Suprapubic skin (tissue), 4 donors: Measurements from ENCODE around the gene ASCC2. TPM values are rescaled to one million over a fixed set of nuclear protein-coding genes. Genes with fewer than 3 reads are reported as not detected.
"Not testable (repeated sequence)": the region's sequence is repeated elsewhere in the genome, so short reads cannot be mapped to it uniquely, and the experiment has no call there.

Source experiments
- DNase-seq, 2 donors: peaks; one replicate each; pipeline ENCODE4 v3.0.0-alpha.2; 2019; ENCODE audit warnings: low spot score in 2 of 2
- H3K27ac ChIP-seq: fragments of 200-600 bp; sonication (generic); one replicate; pipeline ENCODE4 v1.5.1; 2019
- H3K27me3 ChIP-seq: fragments of 200-600 bp; sonication (generic); one replicate; pipeline ENCODE4 v1.5.1; 2019
- H3K36me3 ChIP-seq: fragments of 200-600 bp; sonication (generic); one replicate; pipeline ENCODE4 v1.5.1; 2019
- H3K4me1 ChIP-seq: fragments of 200-600 bp; sonication (generic); one replicate; pipeline ENCODE4 v1.5.1; 2019
- H3K4me3 ChIP-seq: fragments of 200-600 bp; sonication (generic); one replicate; pipeline ENCODE4 v1.5.1; 2019; ENCODE audit warnings: mild to moderate bottlenecking
- H3K9me3 ChIP-seq: fragments of 200-600 bp; sonication (generic); one replicate; pipeline ENCODE4 v1.5.1; 2019
- CTCF ChIP-seq, 2 donors: fragments of 200-600 bp in 1 of 2; fragments of 450-650 bp in 1 of 2; sonication (generic) in 1 of 2; IDR thresholded peaks; one replicate each; pipeline ENCODE4 v1.5.1; 2016 to 2019; ENCODE audit warnings: antibody characterized with exemption in 2 of 2, mild to moderate bottlenecking in 1 of 2, moderate library complexity in 1 of 2
- EP300 ChIP-seq: sonication (generic); formaldehyde crosslinking; IDR thresholded peaks from one replicate; pipeline ENCODE4 v1.6.1; 2017; ENCODE audit warnings: antibody characterized with exemption
- POLR2A ChIP-seq, 2 donors: fragments of 450-650 bp; IDR thresholded peaks; one replicate each; pipeline ENCODE4 v1.6.1; 2017; ENCODE audit warnings: antibody characterized with exemption in 2 of 2, mild to moderate bottlenecking in 2 of 2, moderate library complexity in 2 of 2
- POLR2AphosphoS5 ChIP-seq, 3 donors: sonication (generic); formaldehyde crosslinking; IDR thresholded peaks; one replicate each; pipeline ENCODE4 v1.6.1; 2017; ENCODE audit warnings: antibody characterized with exemption in 3 of 3
- WGBS: methylation state at CpG from one replicate; pipeline ENCODE4 v1.1.5; 2018; 5-methylcytosine and 5-hydroxymethylcytosine counted together
- total RNA-seq, 4 donors: library from RNA; depleted of rRNA; stranded (reverse); fragments of >200 nt; gene quantifications; one replicate each; pipeline ENCODE4 v1.1.0, GENCODE V29; 2016

Gene ASCC2
- total RNA-seq, 4 donors from 2014 or later = 35.6 to 57.3 (median 43.2) TPM

- TF ChIP-seq EP300 = no peak
- no peak for TF ChIP-seq CTCF (IDR thresholded peaks at IDR 0.05)
- TF ChIP-seq POLR2A (IDR thresholded peaks at IDR 0.05) = no peak
- 94% methylated on average over 6 of the region's 9 CpGs for WGBS
- Histone ChIP-seq H3K27ac (no peak overlapping the region), H3K4me3 (no peak overlapping the region), H3K36me3 (no peaks in the 10 kb centered on the region), H3K27me3 (no peaks in the 10 kb centered on the region), H3K9me3 (no peaks in the 10 kb centered on the region), H3K4me1 (no peaks in the 10 kb centered on the region)
- no peak for DNase-seq
Observed at GRCh38 chr22:29755889-29756288, 82.2 kb downstream of the ASCC2 start.

- not testable (repeated sequence) for H3K27me3 ChIP-seq, H3K4me1 ChIP-seq, H3K4me3 ChIP-seq, H3K27ac ChIP-seq, H3K36me3 ChIP-seq, H3K9me3 ChIP-seq, DNase-seq
- WGBS = 88% methylated on average over 11 of the region's 11 CpGs
Observed at GRCh38 chr22:29754658-29755395, 83.2 kb downstream of the ASCC2 start.

- H3K27me3 ChIP-seq = no peaks in the 10 kb centered on the region
- TF ChIP-seq EP300 (no peak), POLR2A (IDR thresholded peaks at IDR 0.05) (no peak), CTCF (IDR thresholded peaks at IDR 0.05) (no peak)
- DNase-seq = no peak
- no peak overlapping the region for H3K4me3 ChIP-seq
- no peaks in the 10 kb centered on the region for H3K4me1 ChIP-seq
- H3K27ac ChIP-seq = no peak overlapping the region
- WGBS = 68% methylated on average over 5 of the region's 16 CpGs
- H3K36me3 ChIP-seq = no peaks in the 10 kb centered on the region
- H3K9me3 ChIP-seq = no peaks in the 10 kb centered on the region
Observed at GRCh38 chr22:29753808-29754657, 84.0 kb downstream of the ASCC2 start.

GRCh38 chr22:29751669-29752068 is 86.4 kb downstream of the ASCC2 start:
- Histone ChIP-seq H3K4me3 (no peak overlapping the region), H3K36me3 (peaks cover 18% of the 10 kb centered on the region), H3K27ac (no peak overlapping the region), H3K9me3 (no peaks in the 10 kb centered on the region), H3K4me1 (no peaks in the 10 kb centered on the region), H3K27me3 (no peaks in the 10 kb centered on the region)
- 95% methylated on average over 2 of the region's 2 CpGs for whole genome bisulfite sequencing
- no peak for DNase-seq
- TF ChIP-seq CTCF (IDR thresholded peaks at IDR 0.05) (no peak), POLR2AphosphoS5 (IDR thresholded peaks at IDR 0.05) (no peak), EP300 (no peak), POLR2A (IDR thresholded peaks at IDR 0.05) (no peak)

- 87% methylated on average over 10 of the region's 11 CpGs for WGBS
- Histone ChIP-seq H3K27ac (no peak overlapping the region), H3K4me1 (no peaks in the 10 kb centered on the region), H3K4me3 (no peak overlapping the region), H3K9me3 (no peaks in the 10 kb centered on the region), H3K27me3 (no peaks in the 10 kb centered on the region), H3K36me3 (peaks cover 26% of the 10 kb centered on the region)
- no peak for TF ChIP-seq POLR2A (IDR thresholded peaks at IDR 0.05)
- no peak for TF ChIP-seq CTCF (IDR thresholded peaks at IDR 0.05)
- no peak for DNase-seq
Observed at GRCh38 chr22:29750559-29751538, 87.2 kb downstream of the ASCC2 start.
